Stimulated activated CD8-positive, alpha-beta memory T cell treated with anti-CD3 and anti-CD28 coated beads, Interleukin-4, amount 100 ng/mL, for 48 hours (primary cell): ENCODE data around the gene EHBP1L1.

Experiments used
- DNase-seq: peaks from one replicate; pipeline ENCODE4 v3.0.0-alpha.2; 2020

The EHBP1L1 gene

DNA sequence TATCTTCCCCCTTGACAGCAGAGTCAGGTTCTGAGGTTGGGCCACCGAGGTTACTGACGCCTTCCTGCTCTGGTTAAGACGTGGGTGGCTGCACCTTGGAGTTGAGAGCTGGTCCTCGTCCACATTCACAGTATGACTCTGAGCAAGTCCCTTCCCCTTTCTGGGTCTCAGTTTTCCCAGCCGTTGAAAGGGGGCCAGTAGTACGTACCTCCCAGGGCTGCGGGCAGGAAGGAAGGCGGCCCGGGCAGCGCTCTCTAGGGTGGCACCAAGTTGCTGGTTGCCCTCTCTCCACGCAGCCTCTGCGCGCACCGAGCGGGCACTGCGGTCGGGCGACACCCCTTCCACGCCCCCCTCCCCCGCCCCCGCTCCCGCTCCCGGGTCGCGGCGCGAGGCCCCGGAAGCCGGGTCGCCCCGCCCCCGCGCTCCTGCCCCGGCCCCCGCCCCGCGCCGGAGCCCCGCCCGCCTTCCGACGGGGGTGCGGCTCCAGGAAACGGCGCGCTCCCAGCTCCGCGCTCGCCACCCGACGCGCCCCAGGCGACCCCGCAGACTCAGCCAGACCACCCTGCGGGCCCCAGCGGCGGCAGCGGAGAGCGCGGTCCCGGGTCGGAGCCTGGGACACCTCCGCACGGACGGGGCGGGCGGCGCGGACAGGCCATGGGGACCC, at the start of gene EHBP1L1:
EHBP1L1 (plus strand) TSS at position 486 of the 664 bp plus-strand sequence. CDS start 250 bp downstream, outside the sequence.
- DNase-seq, result peak; percentile 80

DNA sequence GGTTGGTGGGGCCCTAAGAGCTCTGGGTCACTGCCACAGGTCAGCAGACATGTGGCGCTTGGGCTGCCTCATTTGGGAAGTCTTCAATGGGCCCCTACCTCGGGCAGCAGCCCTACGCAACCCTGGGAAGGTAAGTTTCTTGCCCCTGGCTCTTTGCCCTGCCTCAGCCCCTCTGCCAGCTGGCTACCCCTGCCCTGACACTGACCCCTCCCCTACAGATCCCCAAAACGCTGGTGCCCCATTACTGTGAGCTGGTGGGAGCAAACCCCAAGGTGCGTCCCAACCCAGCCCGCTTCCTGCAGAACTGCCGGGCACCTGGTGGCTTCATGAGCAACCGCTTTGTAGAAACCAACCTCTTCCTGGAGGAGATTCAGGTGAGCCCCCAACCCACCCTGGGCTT, 49.1 kb upstream of the EHBP1L1 start:
- DNase-seq, result no peak

- no peak for DNase-seq
These were observed 47.0 kb upstream of the EHBP1L1 start for GRCh38 chr11:65528819-65529350.

GRCh38 chr11:65529475-65530156, 46.2 kb upstream of the EHBP1L1 start:
- DNase-seq, result no peak

GRCh38 chr11:65530157-65530496, 45.7 kb upstream of the EHBP1L1 start:
- no peak for DNase-seq

DNA sequence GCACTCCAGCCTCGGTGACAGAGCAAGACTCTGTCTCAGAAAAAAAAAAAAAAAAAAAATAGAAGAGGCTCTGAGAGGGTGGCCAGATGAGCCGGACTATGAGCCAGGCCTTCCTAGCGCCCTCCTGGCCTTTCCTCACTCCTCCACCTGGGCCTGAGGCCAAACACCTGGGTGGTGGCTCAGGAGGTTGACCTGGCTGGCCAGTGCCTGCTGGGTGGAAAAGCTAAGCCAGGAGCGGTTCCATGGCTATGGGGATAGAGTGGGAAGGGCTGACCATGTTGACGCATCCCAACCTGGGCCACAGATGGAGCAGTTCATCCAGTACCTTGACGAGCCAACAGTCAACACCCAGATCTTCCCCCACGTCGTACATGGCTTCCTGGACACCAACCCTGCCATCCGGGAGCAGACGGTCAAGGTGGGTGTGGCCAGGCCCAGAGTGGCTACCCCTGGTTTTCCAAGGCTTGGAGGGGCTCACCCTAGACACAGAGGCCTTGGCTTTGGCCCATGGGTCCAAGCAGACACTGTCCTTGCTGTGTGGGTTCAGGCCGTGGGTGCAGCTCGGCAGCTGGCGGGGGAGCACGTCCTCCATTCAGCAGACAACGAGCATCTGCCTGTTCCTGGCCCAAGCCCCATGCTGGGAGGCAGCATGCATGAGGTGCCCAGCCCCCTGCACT, 43.3 kb upstream of the EHBP1L1 start:
- no peak for DNase-seq

DNA sequence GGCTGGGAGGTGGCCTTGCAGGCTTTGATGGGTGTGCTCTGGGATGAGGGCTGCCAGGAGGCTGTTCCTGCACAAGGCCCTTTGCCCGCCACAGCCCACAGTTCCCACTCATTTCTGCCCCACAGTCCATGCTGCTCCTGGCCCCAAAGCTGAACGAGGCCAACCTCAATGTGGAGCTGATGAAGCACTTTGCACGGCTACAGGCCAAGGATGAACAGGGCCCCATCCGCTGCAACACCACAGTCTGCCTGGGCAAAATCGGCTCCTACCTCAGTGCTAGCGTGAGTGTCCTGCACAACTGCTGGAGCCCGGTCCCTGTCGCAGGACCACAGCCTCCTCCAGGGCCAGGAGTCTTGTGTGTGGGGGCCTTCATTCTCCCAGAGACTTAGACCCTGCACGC, 40.8 kb upstream of the EHBP1L1 start:
- no peak for DNase-seq

- DNase-seq, result no peak
These were observed 39.2 kb upstream of the EHBP1L1 start for GRCh38 chr11:65536412-65537295.

DNA sequence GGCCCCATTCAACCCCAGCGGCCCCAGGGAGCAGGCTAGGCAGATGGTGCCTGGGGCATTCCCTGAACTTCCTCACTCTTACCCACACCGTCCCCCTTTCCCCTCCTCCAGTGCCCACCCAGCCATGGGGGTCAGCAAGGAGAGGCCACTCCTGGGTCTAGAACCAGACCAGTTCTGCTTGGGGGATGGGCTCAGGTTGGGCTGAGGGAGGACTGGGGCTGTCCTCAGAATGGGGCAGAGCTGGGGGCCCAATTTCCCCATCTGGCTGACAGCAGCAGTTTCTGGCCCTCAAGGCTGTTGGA, 38.6 kb upstream of the EHBP1L1 start:
- DNase-seq, result no peak

DNA sequence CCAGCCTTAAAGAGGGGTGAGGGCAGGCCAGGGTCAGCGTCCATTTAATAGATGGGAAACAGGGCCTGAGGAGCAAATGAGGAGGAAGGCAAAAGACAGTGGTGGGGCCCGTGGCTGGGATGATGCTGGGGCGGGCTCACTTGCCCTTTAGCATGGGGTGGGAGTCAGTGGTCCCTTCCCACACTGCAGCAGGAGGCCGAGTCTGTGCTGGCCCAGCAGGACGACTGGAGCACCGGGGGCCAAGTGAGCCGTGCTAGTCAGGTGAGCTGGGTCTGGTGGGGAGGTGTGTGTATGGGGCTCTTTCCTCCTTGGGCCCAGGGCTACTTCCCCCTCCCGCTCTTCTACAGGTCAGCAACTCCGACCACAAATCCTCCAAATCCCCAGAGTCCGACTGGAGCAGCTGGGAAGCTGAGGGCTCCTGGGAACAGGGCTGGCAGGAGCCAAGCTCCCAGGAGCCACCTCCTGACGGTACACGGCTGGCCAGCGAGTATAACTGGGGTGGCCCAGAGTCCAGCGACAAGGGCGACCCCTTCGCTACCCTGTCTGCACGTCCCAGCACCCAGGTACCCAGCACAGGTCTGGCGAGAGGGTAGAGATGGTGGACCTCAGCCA, 38.1 kb upstream of the EHBP1L1 start:
- DNase-seq, result no peak

GRCh38 chr11:65538232-65538914, 37.5 kb upstream of the EHBP1L1 start:
- no peak for DNase-seq

DNA sequence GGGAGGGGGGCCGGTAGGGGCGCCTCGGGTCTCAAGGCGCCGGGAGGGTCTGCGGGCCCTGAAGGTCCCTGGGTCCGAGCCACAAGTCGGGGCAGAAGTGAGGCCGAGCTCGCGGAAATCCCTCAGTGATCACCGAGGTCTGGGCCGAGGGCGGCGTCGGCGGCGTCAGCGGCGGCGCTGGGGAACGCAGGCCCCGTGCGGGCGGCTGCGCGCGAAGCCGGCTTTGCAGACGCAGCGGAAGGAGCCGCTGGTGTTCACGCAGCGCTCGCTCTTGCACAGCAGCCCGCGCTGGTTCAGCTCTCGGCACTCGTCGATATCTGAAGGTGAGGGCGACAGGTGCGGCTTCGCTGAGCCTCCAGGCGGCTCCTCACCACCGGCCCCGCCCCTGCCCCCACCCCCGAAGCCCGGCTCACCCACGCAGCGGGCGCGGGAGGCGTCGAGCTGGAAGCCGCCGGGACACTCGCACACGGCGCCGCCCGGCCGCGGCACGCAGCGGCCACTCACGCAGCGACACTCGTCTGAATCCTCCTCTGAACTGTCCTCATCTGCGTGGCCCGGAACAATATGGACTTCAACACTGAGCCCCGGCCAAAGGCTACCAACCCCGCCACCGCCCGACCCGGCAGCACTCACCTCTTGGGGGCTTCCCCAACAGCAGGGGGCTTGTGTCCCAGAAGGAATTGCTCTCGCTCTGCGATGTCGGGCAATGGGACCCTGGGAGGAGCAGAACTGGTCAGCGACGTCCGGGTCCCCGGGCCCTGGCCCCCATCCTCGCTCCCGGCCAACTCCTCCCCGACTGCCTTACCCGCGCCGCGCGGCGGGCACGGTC, 36.7 kb upstream of the EHBP1L1 start:
- DNase-seq, result no peak

DNA sequence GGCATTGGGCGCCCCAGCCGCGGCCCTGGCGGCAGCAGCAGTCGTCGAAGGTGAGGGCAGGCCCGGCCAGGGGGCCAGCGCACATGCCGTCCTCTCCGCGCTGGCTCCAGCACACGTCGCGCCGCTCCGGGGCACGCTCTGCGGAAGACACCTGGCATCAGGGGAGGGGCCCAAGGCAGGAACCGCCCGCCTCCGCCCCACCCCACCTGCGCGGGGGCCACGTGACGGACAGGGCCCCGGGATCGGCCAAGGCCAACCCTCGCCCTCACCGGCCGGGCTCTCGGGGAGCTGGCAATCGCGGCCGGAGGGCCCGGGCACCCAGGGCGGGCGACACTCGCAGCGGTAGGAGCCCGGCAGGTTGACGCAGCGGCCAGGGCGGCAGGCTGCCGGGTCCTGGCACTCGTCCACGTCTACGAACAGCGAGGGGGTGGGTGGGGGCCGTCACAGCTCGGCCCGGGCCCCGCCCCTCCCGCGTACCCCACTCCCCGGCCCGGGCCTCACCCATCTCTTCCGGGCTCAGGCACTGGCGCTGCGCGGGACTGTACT, 36.0 kb upstream of the EHBP1L1 start:
- no peak for DNase-seq

DNA sequence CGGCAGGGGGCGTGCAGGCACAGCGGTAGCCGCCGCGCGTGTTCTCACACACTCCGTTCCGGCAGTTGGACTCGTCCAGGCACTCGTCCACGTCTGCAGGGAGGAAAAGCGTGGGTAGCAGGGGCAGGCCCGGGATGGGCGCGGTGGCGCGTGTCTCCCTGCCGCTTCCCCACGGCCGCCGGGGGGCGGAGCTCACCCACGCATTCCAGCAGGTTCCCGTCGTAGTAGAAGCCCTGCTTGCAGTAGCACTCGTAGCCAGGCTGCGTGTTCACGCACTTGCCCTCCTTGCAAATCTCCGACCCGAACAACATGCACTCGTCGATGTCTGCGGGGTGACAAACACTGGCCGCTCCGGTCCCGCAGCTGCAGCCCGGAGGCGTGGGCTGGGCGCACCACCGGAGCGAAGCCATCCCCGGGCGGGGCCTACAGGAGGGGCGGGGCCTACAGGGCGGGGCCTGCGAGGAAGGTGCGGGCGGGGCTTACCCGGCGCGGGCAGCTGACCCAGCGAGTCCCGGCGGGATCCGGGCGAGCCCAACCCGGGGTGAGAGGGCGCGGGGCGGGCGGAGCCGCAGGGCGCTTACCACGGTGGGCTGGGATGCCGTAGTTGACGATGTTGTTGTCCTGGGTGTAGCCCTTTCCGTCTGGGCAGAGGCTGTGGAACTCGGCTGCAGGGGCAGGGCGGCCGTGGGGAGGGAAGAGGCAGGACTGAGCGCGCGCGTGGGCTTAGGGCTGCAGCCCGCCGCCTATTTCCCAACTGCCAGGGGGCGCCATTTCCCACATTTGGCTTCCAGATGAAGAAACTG, 35.4 kb upstream of the EHBP1L1 start:
- peak; percentile 93 for DNase-seq

DNA sequence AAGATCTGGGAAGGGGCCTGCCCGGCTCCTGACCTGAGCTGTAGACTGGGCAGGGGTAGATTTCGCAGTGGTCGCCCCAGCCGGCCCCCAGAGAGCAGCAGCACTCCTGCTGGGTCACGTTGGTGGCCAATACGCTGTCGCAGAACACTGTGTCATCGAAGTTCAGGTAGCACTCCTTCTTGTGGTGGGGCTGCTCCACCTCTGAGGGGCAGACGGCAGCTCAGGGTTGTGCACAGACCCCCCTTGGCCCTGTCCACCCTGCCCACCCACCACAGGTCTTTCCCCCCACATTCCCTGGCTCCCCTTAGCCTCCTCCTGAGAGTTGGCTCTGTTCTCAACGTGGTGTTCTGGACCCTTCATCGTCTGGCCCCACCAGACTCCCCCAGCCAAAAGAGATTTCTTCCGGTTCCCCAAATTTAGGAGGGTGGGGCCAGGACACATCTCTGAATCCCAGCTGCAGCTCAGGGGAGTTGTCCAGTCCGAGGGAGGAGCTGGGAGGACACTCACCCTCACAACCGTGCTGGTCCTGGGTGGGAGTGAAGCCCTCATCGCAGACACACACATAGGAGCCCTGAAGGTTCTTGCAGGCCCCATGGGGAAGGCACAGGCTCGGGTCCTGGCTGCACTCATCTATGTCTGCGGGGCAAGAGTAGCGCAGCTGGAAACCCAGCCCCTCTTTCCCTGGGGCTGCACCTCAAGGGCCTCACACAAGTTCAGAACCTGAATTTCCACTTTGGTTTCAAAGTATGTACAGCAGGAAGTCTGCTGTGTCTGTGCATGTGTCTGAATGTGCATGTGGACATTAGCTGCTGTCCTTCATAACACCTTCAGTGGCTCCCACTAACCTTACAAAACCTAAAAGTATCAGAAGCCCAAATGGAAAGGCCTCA, 34.5 kb upstream of the EHBP1L1 start:
- no peak for DNase-seq

- no peak for DNase-seq
These were observed 33.0 kb upstream of the EHBP1L1 start for GRCh38 chr11:65542738-65543390.

GRCh38 chr11:65545853-65546216, 30.0 kb upstream of the EHBP1L1 start:
- DNase-seq, result no peak

GRCh38 chr11:65546217-65546958, 29.5 kb upstream of the EHBP1L1 start:
- peak; percentile 100 for DNase-seq
